ENCODE results near the gene C19orf85. TPM values are rescaled to one million over a fixed set of nuclear protein-coding genes. Genes with fewer than 3 reads are reported as not detected.

The C19orf85 gene
- total RNA-seq, 1 experiment from 2014 or later: not detected

GRCh38 chr19:55461259-55461973 lies 3.1 kb downstream of the C19orf85 start, which contains the start of gene ISOC2:
Gene ISOC2, minus strand, starts transcription at chr19:55461642. Its CDS starts 5,156 bp downstream, at chr19:55456486.
- H3K4me3 ChIP-seq (ENCODE audit: low read length): peak within 1 kb of the TSS; percentile 91
- peaks cover 13% of the 10 kb centered on the region for H3K4me1 ChIP-seq (ENCODE audit: insufficient read depth, low read length)
- peaks cover 27% of the 10 kb centered on the region for H3K79me2 ChIP-seq (ENCODE audit: low read length)
- CTCF ChIA-PET: interaction anchor here (0.7 to 1.1 kb wide), 4 partner anchors 43 to 487 kb away, joined by 3 to 11 read pairs (median 4); no protein-coding TSS in a partner anchor
- H4K20me1 ChIP-seq (ENCODE audit: low read length): peaks cover 6% of the 10 kb centered on the region; the same call in 1 of the 2 replicates
- no peaks in the 10 kb centered on the region for H3F3A ChIP-seq (ENCODE audit: low read length, unreplicated experiment)
- no peak for TF ChIP-seq CTCF (conservative IDR thresholded peaks at IDR 0.05; ENCODE audit: low read depth, low read length)
- TF ChIP-seq EZH2phosphoT487 (IDR thresholded peaks at IDR 0.05; ENCODE audit: borderline replicate concordance, low read length): no peak
- TF ChIP-seq EZH2 (IDR thresholded peaks at IDR 0.05; ENCODE audit: low read length, unreplicated experiment): no peak
- intact Hi-C loops (cut with micrococcal nuclease): loop anchor here (5.0 kb wide), 1 partner anchor 171 kb away; no protein-coding TSS in a partner anchor
- H2AFZ ChIP-seq (ENCODE audit: low read length): peak within 1 kb of the TSS; percentile 96
- peak within 1 kb of the TSS; percentile 97 for H3K4me2 ChIP-seq (ENCODE audit: low read length)
- 0 out of 2 replicates have a peak, but pooled peaks cover 2% of the 10 kb centered on the region for H3K36me3 ChIP-seq (ENCODE audit: low read depth, low read length)
- TSS peak; percentile 57 for BruUV-seq (replicated peaks)
- peak within 1 kb of the TSS; percentile 81 for H3K27ac ChIP-seq (ENCODE audit: low read length)
- POLR2A ChIA-PET (ENCODE audit: unreplicated experiment): interaction anchor here (0.6 to 1.1 kb wide), 7 partner anchors 12 to 1817 kb away, joined by 3 to 17 read pairs (median 4); no protein-coding TSS in a partner anchor
- peak; percentile 100 for DNase-seq
- ATAC-seq: peak; percentile 97
- no peaks in the 10 kb centered on the region for H3K27me3 ChIP-seq (ENCODE audit: low read length)
- no peaks in the 10 kb centered on the region for H3K9me3 ChIP-seq (ENCODE audit: low read length)
- H3K9ac ChIP-seq (ENCODE audit: low read length): peak within 1 kb of the TSS; percentile 97
- no peaks in the 10 kb centered on the region for H3K9me2 ChIP-seq (replicated peaks; ENCODE audit: low read length)

- H3K79me2 ChIP-seq (ENCODE audit: low read length): peaks cover 27% of the 10 kb centered on the region
- POLR2A ChIA-PET (ENCODE audit: unreplicated experiment): no interaction called here
- H3K36me3 ChIP-seq (ENCODE audit: low read depth, low read length): 0 out of 2 replicates have a peak, but pooled peaks cover 2% of the 10 kb centered on the region
- no peaks in the 10 kb centered on the region for H3K27me3 ChIP-seq (ENCODE audit: low read length)
- no peaks in the 10 kb centered on the region for H3K9me2 ChIP-seq (replicated peaks; ENCODE audit: low read length)
- peaks cover 13% of the 10 kb centered on the region for H3K4me1 ChIP-seq (ENCODE audit: insufficient read depth, low read length)
- no TSS peak for BruUV-seq (replicated peaks)
- no peaks in the 10 kb centered on the region for H3F3A ChIP-seq (ENCODE audit: low read length, unreplicated experiment)
- TF ChIP-seq EZH2 (IDR thresholded peaks at IDR 0.05; ENCODE audit: low read length, unreplicated experiment) (no peak), EZH2phosphoT487 (IDR thresholded peaks at IDR 0.05; ENCODE audit: borderline replicate concordance, low read length) (no peak), CTCF (conservative IDR thresholded peaks at IDR 0.05; ENCODE audit: low read depth, low read length) (no peak)
- H3K4me2 ChIP-seq (ENCODE audit: low read length): peak overlapping the region; percentile 97
- peak overlapping the region; percentile 91 for H3K4me3 ChIP-seq (ENCODE audit: low read length)
- ATAC-seq (peak; percentile 49), DNase-seq (peak; percentile 76)
- peak overlapping the region; percentile 85; the same call in 1 of the 2 replicates for H2AFZ ChIP-seq (ENCODE audit: low read length)
- H4K20me1 ChIP-seq (ENCODE audit: low read length): peaks cover 6% of the 10 kb centered on the region; the same call in 1 of the 2 replicates
- H3K9ac ChIP-seq (ENCODE audit: low read length): peak overlapping the region; percentile 97
- intact Hi-C loops (cut with micrococcal nuclease): loop anchor here (5.0 kb wide), 1 partner anchor 172 kb away; no protein-coding TSS in a partner anchor
- H3K9me3 ChIP-seq (ENCODE audit: low read length): no peaks in the 10 kb centered on the region
- CTCF ChIA-PET: interaction anchor here (0.6 kb wide), 2 partner anchors 53 to 163 kb away, joined by 3 read pairs; partner anchors contain the start of genes UBE2S and ZNF784
- peak overlapping the region; percentile 81 for H3K27ac ChIP-seq (ENCODE audit: low read length)
These were observed 3.8 kb downstream of the C19orf85 start for GRCh38 chr19:55460670-55461258.

Measured in PC-3 (cell line).